ACHN (cell line): ENCODE measurements around the gene CENPU.

Experiments
- DNase-seq: peaks from one replicate; pipeline ENCODE4 v3.0.0-alpha.2; 2015
- in situ Hi-C: cut with HindIII; loops from 2 replicates; pipeline ENCODE4 v1.10.0; 2017; ENCODE audit warnings: low sequenced_read_pairs, low pct_ligation_motif_present, low pct_unique_long_range_greater_than_20kb

Gene CENPU

GRCh38 chr4:184727430-184727829 is 6.5 kb downstream of the CENPU start:
- in situ Hi-C loops, result no loop called here

GRCh38 chr4:184722798-184723197 is 11.1 kb downstream of the CENPU start:
- in situ Hi-C loops, result no loop called here
- no peak for DNase-seq

More at GRCh38 chr4:184727430-184727829, 6.5 kb downstream of the CENPU start:
- DNase-seq, result no peak

- DNase-seq, result no peak
- in situ Hi-C loops, result no loop called here
Measured at GRCh38 chr4:184721254-184721653, 12.6 kb downstream of the CENPU start.

- in situ Hi-C loops, result no loop called here
- no peak for DNase-seq
Measured at GRCh38 chr4:184719407-184719806, 14.5 kb downstream of the CENPU start.

- no peak for DNase-seq
- in situ Hi-C loops, result no loop called here
Measured at GRCh38 chr4:184715526-184715925, 18.4 kb downstream of the CENPU start.

GRCh38 chr4:184713887-184714286 is 20.0 kb downstream of the CENPU start:
- in situ Hi-C loops, result no loop called here
- DNase-seq, result no peak

- in situ Hi-C loops, result no loop called here
- DNase-seq, result no peak
Measured at GRCh38 chr4:184712322-184712721, 21.6 kb downstream of the CENPU start.

- in situ Hi-C loops, result no loop called here
- DNase-seq, result no peak
Measured at GRCh38 chr4:184706453-184706852, 27.4 kb downstream of the CENPU start.

- in situ Hi-C loops, result no loop called here
- DNase-seq, result no peak
Measured at GRCh38 chr4:184705692-184706091, 28.2 kb downstream of the CENPU start.

GRCh38 chr4:184702114-184702513 is 31.8 kb downstream of the CENPU start:
- in situ Hi-C loops, result no loop called here
- no peak for DNase-seq

- in situ Hi-C loops, result no loop called here
- DNase-seq, result no peak
Measured at GRCh38 chr4:184699941-184700340, 34.0 kb downstream of the CENPU start.

GRCh38 chr4:184697956-184698355 is 35.9 kb downstream of the CENPU start:
- no peak for DNase-seq
- in situ Hi-C loops, result no loop called here

GRCh38 chr4:184695178-184695896 is 38.6 kb downstream of the CENPU start:
- in situ Hi-C loops, result no loop called here
- no peak for DNase-seq

GRCh38 chr4:184694412-184694956 is 39.4 kb downstream of the CENPU start:
- in situ Hi-C loops, result no loop called here
- no peak for DNase-seq

- in situ Hi-C loops, result no loop called here
- DNase-seq, result no peak
Measured at GRCh38 chr4:184693056-184693455, 40.8 kb downstream of the CENPU start.

- DNase-seq, result no peak
- in situ Hi-C loops, result no loop called here
Measured at GRCh38 chr4:184689681-184690080, 44.2 kb downstream of the CENPU start.

GRCh38 chr4:184688447-184688846 is 45.4 kb downstream of the CENPU start:
- in situ Hi-C loops, result no loop called here
- peak; percentile 83 for DNase-seq

GRCh38 chr4:184688005-184688404 is 45.9 kb downstream of the CENPU start:
- no peak for DNase-seq
- in situ Hi-C loops, result no loop called here

GRCh38 chr4:184684491-184685189 is 49.3 kb downstream of the CENPU start:
- no peak for DNase-seq
- in situ Hi-C loops, result no loop called here

GRCh38 chr4:184681916-184682315 is 52.0 kb downstream of the CENPU start:
- no peak for DNase-seq
- in situ Hi-C loops, result no loop called here
